ENCODE measurements around the gene RALGAPA2. TPM values are rescaled to one million over a fixed set of nuclear protein-coding genes. Genes with fewer than 3 reads are reported as not detected.

RALGAPA2 gene
- total RNA-seq, 2 experiments from 2014 or later: 14.3 to 17.2 TPM

- CTCF ChIA-PET: interaction anchor here (0.8 to 1.7 kb wide), 3 partner anchors 12 to 148 kb away, joined by 3 to 4 read pairs (median 4); no protein-coding TSS in a partner anchor
- TF ChIP-seq CTCF (IDR thresholded peaks at IDR 0.05): no peak
- DNase-seq (no peak), ATAC-seq (no peak)
- H3K36me3 Mint-ChIP-seq (ENCODE audit: low read depth): peaks cover 14% of the 10 kb centered on the region
- H3K4me3 Mint-ChIP-seq: no peak overlapping the region
- no peak overlapping the region for H3K27ac Mint-ChIP-seq
- H3K27me3 Mint-ChIP-seq: no peaks in the 10 kb centered on the region
- intact Hi-C loops (cut with micrococcal nuclease): no loop called here
- peaks cover 10% of the 10 kb centered on the region for H3K4me1 Mint-ChIP-seq (ENCODE audit: low read depth)
- H3K9me3 Mint-ChIP-seq: no peaks in the 10 kb centered on the region
- POLR2A ChIA-PET: interaction anchor here (0.5 kb wide), 1 partner anchor 9 kb away, joined by 3 read pairs; no protein-coding TSS in a partner anchor
Measured at GRCh38 chr20:20677186-20677585, 35.3 kb downstream of the RALGAPA2 start.

- TF ChIP-seq CTCF (IDR thresholded peaks at IDR 0.05): no peak
- Mint-ChIP-seq H3K36me3 (ENCODE audit: low read depth) (no peaks in the 10 kb centered on the region), H3K9me3 (no peaks in the 10 kb centered on the region), H3K4me1 (ENCODE audit: low read depth) (peaks cover 18% of the 10 kb centered on the region), H3K27ac (no peak overlapping the region), H3K4me3 (no peak overlapping the region), H3K27me3 (no peaks in the 10 kb centered on the region)
- ATAC-seq (peak; percentile 24), DNase-seq (no peak)
- intact Hi-C loops (cut with micrococcal nuclease): loop anchor here (5.0 kb wide), 1 partner anchor 159 kb away; no protein-coding TSS in a partner anchor
- ChIA-PET POLR2A (no interaction called here), CTCF (no interaction called here)
Measured at GRCh38 chr20:20668639-20669038, 43.8 kb downstream of the RALGAPA2 start.

- Mint-ChIP-seq H3K4me3 (no peak overlapping the region), H3K36me3 (ENCODE audit: low read depth) (no peaks in the 10 kb centered on the region), H3K27me3 (no peaks in the 10 kb centered on the region), H3K9me3 (no peaks in the 10 kb centered on the region), H3K27ac (no peak overlapping the region), H3K4me1 (ENCODE audit: low read depth) (peaks cover 17% of the 10 kb centered on the region)
- no peak for DNase-seq
- ChIA-PET CTCF (interaction anchor here (1.4 to 1.9 kb wide), 2 partner anchors 109 to 158 kb away, joined by 4 to 15 read pairs; no protein-coding TSS in a partner anchor), POLR2A (interaction anchor here (0.7 kb wide), 1 partner anchor 74 kb away, joined by 3 read pairs; no protein-coding TSS in a partner anchor)
- TF ChIP-seq CTCF (IDR thresholded peaks at IDR 0.05): no peak
- ATAC-seq: no peak
- intact Hi-C loops (cut with micrococcal nuclease): loop anchor here (5.0 kb wide), 1 partner anchor 161 kb away; no protein-coding TSS in a partner anchor
Measured at GRCh38 chr20:20666359-20666758, 46.1 kb downstream of the RALGAPA2 start.

- ChIA-PET CTCF (interaction anchor here (0.9 to 1.9 kb wide), 5 partner anchors 9 to 194 kb away, joined by 3 to 15 read pairs (median 4); no protein-coding TSS in a partner anchor), POLR2A (no interaction called here)
Measured at GRCh38 chr20:20665606-20666332, 46.7 kb downstream of the RALGAPA2 start.

More at GRCh38 chr20:20665606-20666332, 46.7 kb downstream of the RALGAPA2 start:
- Mint-ChIP-seq H3K36me3 (ENCODE audit: low read depth) (no peaks in the 10 kb centered on the region), H3K27me3 (no peaks in the 10 kb centered on the region), H3K27ac (no peak overlapping the region), H3K9me3 (no peaks in the 10 kb centered on the region), H3K4me3 (no peak overlapping the region), H3K4me1 (ENCODE audit: low read depth) (peaks cover 17% of the 10 kb centered on the region)
- ATAC-seq: no peak
- intact Hi-C loops (cut with micrococcal nuclease): loop anchor here (5.0 kb wide), 1 partner anchor 162 kb away; no protein-coding TSS in a partner anchor
- no peak for TF ChIP-seq CTCF (IDR thresholded peaks at IDR 0.05)
- no peak for DNase-seq
